ENCODE data around the gene OTOG.

The OTOG gene

GRCh38 chr11:17634776-17635550, 87.9 kb downstream of the OTOG start:
- DNase-seq: no peak

- DNase-seq: no peak
These were observed 88.5 kb downstream of the OTOG start for GRCh38 chr11:17635551-17635938.

GRCh38 chr11:17636721-17637120, 89.7 kb downstream of the OTOG start:
- no peak for DNase-seq

- no peak for DNase-seq
These were observed 90.8 kb downstream of the OTOG start for GRCh38 chr11:17637901-17638300.

- no peak for DNase-seq
These were observed 91.3 kb downstream of the OTOG start for GRCh38 chr11:17638311-17638710.

GRCh38 chr11:17639091-17639490, 92.0 kb downstream of the OTOG start:
- no peak for DNase-seq

- DNase-seq: no peak
These were observed 92.7 kb downstream of the OTOG start for GRCh38 chr11:17639781-17640180.

GRCh38 chr11:17640493-17641164, 93.6 kb downstream of the OTOG start:
- no peak for DNase-seq

- no peak for DNase-seq
These were observed 94.8 kb downstream of the OTOG start for GRCh38 chr11:17641792-17642350.

GRCh38 chr11:17642370-17642769, 95.3 kb downstream of the OTOG start:
- no peak for DNase-seq

- no peak for DNase-seq
These were observed 95.9 kb downstream of the OTOG start for GRCh38 chr11:17642980-17643379.

- DNase-seq: no peak
These were observed 96.7 kb downstream of the OTOG start for GRCh38 chr11:17643506-17644405.

GRCh38 chr11:17645190-17645970, 98.3 kb downstream of the OTOG start:
- no peak for DNase-seq

- DNase-seq: no peak
These were observed 99.5 kb downstream of the OTOG start for GRCh38 chr11:17646451-17647145.

- no peak for DNase-seq
These were observed 101.5 kb downstream of the OTOG start for GRCh38 chr11:17648528-17648927.

GRCh38 chr11:17649261-17649660, 102.2 kb downstream of the OTOG start:
- DNase-seq: peak; percentile 16

- no peak for DNase-seq
These were observed 102.6 kb downstream of the OTOG start for GRCh38 chr11:17649696-17650095.

- no peak for DNase-seq
These were observed 103.3 kb downstream of the OTOG start for GRCh38 chr11:17650127-17650911.

- DNase-seq: no peak
These were observed 104.0 kb downstream of the OTOG start for GRCh38 chr11:17651061-17651460.

- peak; percentile 63 for DNase-seq
These were observed 104.6 kb downstream of the OTOG start for GRCh38 chr11:17651681-17652080.

- no peak for DNase-seq
These were observed 105.5 kb downstream of the OTOG start for GRCh38 chr11:17652556-17652955.

Data from NCI-H524 treated with DMSO at 0.1 percent for 48 hours (cell line).